H9 (cell line): ENCODE measurements around the gene STAC2. TPM values are rescaled to one million over a fixed set of nuclear protein-coding genes. Genes with fewer than 3 reads are reported as not detected.

ENCODE experiments used
- DNase-seq: peaks from one replicate; pipeline ENCODE4 v3.0.0-alpha.2; 2017
- H2AFZ ChIP-seq: one replicate; pipeline ENCODE4 v1.6.1; 2013; ENCODE audit warnings: mild to moderate bottlenecking, low read length, control low read depth, moderate library complexity
- H2AK5ac ChIP-seq: 2 replicates; pipeline ENCODE4 v1.6.1; 2013; ENCODE audit warnings: low read length, control low read depth, mixed read lengths; ENCODE audit not compliant: insufficient read length
- H2BK120ac ChIP-seq: one replicate; pipeline ENCODE4 v1.6.1; 2013; ENCODE audit warnings: low read depth, mild to moderate bottlenecking, low read length, control low read depth, inconsistent platforms; ENCODE audit not compliant: poor library complexity, severe bottlenecking
- H2BK12ac ChIP-seq: 2 replicates; pipeline ENCODE4 v1.6.1; 2013; ENCODE audit warnings: low read length, control low read depth, mixed read lengths, low read depth; ENCODE audit not compliant: insufficient read length
- H2BK15ac ChIP-seq: 2 replicates; pipeline ENCODE4 v1.6.1; 2013; ENCODE audit warnings: low read depth, low read length, control low read depth
- H2BK20ac ChIP-seq: one replicate; pipeline ENCODE4 v1.6.1; 2013; ENCODE audit warnings: low read depth, mild to moderate bottlenecking, low read length, control low read depth, inconsistent platforms; ENCODE audit not compliant: poor library complexity, severe bottlenecking
- H2BK5ac ChIP-seq: 2 replicates; pipeline ENCODE4 v1.6.1; 2013; ENCODE audit warnings: low read length, control low read depth, mixed read lengths; ENCODE audit not compliant: insufficient read length
- H3K14ac ChIP-seq: 2 replicates; pipeline ENCODE4 v1.6.1; 2013; ENCODE audit warnings: low read length, control low read depth; ENCODE audit not compliant: insufficient read depth
- H3K18ac ChIP-seq: 2 replicates; pipeline ENCODE4 v1.6.1; 2013; ENCODE audit warnings: low read depth, mild to moderate bottlenecking, mixed read lengths, low read length, control low read depth; ENCODE audit not compliant: insufficient read length
- H3K23ac ChIP-seq: 2 replicates; pipeline ENCODE4 v1.6.1; 2013; ENCODE audit warnings: low read length, control low read depth, mixed read lengths, low read depth; ENCODE audit not compliant: insufficient read length
- H3K23me2 ChIP-seq: 2 replicates; pipeline ENCODE4 v1.6.1; 2013; ENCODE audit warnings: low read depth, mild to moderate bottlenecking, mixed read lengths, low read length, control low read depth; ENCODE audit not compliant: insufficient read length, poor library complexity, severe bottlenecking
- H3K27ac ChIP-seq: 2 replicates; pipeline ENCODE4 v1.5.1; 2013; ENCODE audit warnings: low read length, control low read depth, mixed read lengths, low read depth; ENCODE audit not compliant: insufficient read length
- H3K27me3 ChIP-seq: 2 replicates; pipeline ENCODE4 v1.6.1; 2013; ENCODE audit warnings: low read length, control low read depth, inconsistent platforms; ENCODE audit not compliant: insufficient read depth
- H3K4ac ChIP-seq: 2 replicates; pipeline ENCODE4 v1.6.1; 2013; ENCODE audit warnings: low read depth, mild to moderate bottlenecking, control low read depth, inconsistent platforms, low read length, moderate library complexity
- H3K4me1 ChIP-seq: 2 replicates; pipeline ENCODE4 v1.6.1; 2013; ENCODE audit warnings: low read length, control low read depth, inconsistent platforms; ENCODE audit not compliant: insufficient read depth
- H3K4me2 ChIP-seq: 2 replicates; pipeline ENCODE4 v1.6.1; 2013; ENCODE audit warnings: low read length, control low read depth, mixed read lengths; ENCODE audit not compliant: insufficient read length, insufficient read depth
- H3K56ac ChIP-seq: 2 replicates; pipeline ENCODE4 v1.6.1; 2013; ENCODE audit warnings: low read depth, mild to moderate bottlenecking, mixed read lengths, low read length, control low read depth; ENCODE audit not compliant: insufficient read length
- H3K79me1 ChIP-seq: 2 replicates; pipeline ENCODE4 v1.6.1; 2013; ENCODE audit warnings: low read depth, mild to moderate bottlenecking, moderate library complexity, low read length, control low read depth, inconsistent platforms; ENCODE audit not compliant: insufficient read depth, poor library complexity, severe bottlenecking
- H3K79me2 ChIP-seq: 2 replicates; pipeline ENCODE4 v1.6.1; 2013; ENCODE audit warnings: low read length, control low read depth, inconsistent platforms; ENCODE audit not compliant: insufficient read depth
- H3K9ac ChIP-seq: 2 replicates; pipeline ENCODE4 v1.6.1; 2013; ENCODE audit warnings: low read length, control low read depth, mixed read lengths; ENCODE audit not compliant: insufficient read length; ENCODE audit errors: extremely low read depth
- H3K9me3 ChIP-seq: one replicate; pipeline ENCODE4 v1.6.1; 2013; ENCODE audit warnings: low read depth, low read length, inconsistent platforms; ENCODE audit not compliant: control insufficient read depth
- H3T11ph ChIP-seq: one replicate; pipeline ENCODE4 v1.6.1; 2013; ENCODE audit warnings: mild to moderate bottlenecking, low read length, control low read depth, inconsistent platforms
- H4K20me1 ChIP-seq: one replicate; pipeline ENCODE4 v1.6.1; 2013; ENCODE audit not compliant: control insufficient read depth, insufficient read length, insufficient read depth
- H4K5ac ChIP-seq: 2 replicates; pipeline ENCODE4 v1.6.1; 2013; ENCODE audit warnings: low read depth, mild to moderate bottlenecking, mixed read lengths, low read length, control low read depth; ENCODE audit not compliant: insufficient read length
- H4K8ac ChIP-seq: replicated peaks from 2 replicates; pipeline ENCODE4 v1.6.1; 2013; ENCODE audit warnings: low read length, control low read depth, mixed read lengths, low read depth; ENCODE audit not compliant: insufficient read length
- H4K91ac ChIP-seq: 2 replicates; pipeline ENCODE4 v1.6.1; 2013; ENCODE audit warnings: low read depth, mild to moderate bottlenecking, moderate library complexity, mixed read lengths, low read length, control low read depth; ENCODE audit not compliant: insufficient read length
- H3K27ac Mint-ChIP-seq, 3 experiments: 2 replicates in 2 of 3; 3 replicates in 1 of 3; pipeline ENCODE4 v1.8.0; 2020 to 2021; ENCODE audit warnings: mixed read lengths in 3 of 3, mild to moderate bottlenecking in 1 of 3, moderate library complexity in 1 of 3
- H3K27me3 Mint-ChIP-seq: 2 replicates; pipeline ENCODE4 v1.8.0; 2021; ENCODE audit warnings: low read depth, mild to moderate bottlenecking, moderate library complexity, mixed read lengths
- H3K36me3 Mint-ChIP-seq, 3 experiments: 2 replicates in 2 of 3; 3 replicates in 1 of 3; pipeline ENCODE4 v1.8.0; 2020 to 2021; ENCODE audit warnings: low read depth in 3 of 3, mixed read lengths in 3 of 3; ENCODE audit not compliant: insufficient read depth in 1 of 3
- H3K4me1 Mint-ChIP-seq, 2 experiments: 2 replicates each; pipeline ENCODE4 v1.8.0; 2020; ENCODE audit warnings: mixed read lengths in 2 of 2
- H3K4me3 Mint-ChIP-seq, 2 experiments: 2 replicates in 1 of 2; 3 replicates in 1 of 2; pipeline ENCODE4 v1.8.0; 2020 to 2021; ENCODE audit warnings: mild to moderate bottlenecking in 2 of 2, mixed read lengths in 2 of 2, moderate library complexity in 1 of 2
- H3K9me3 Mint-ChIP-seq, 2 experiments: 2 replicates in 1 of 2; 3 replicates in 1 of 2; pipeline ENCODE4 v1.8.0; 2020; ENCODE audit warnings: mild to moderate bottlenecking in 2 of 2, mixed read lengths in 2 of 2, moderate library complexity in 1 of 2
- WGBS: extraction: QIAGEN DNeasy Blood & Tissue Kit; methylation state at CpG from one replicate; pipeline ENCODE4 v1.1.7; 2013; ENCODE audit warnings: missing lambda C conversion rate, low lambda C conversion rate, mixed read lengths; ENCODE audit not compliant: insufficient read length; ENCODE audit errors: extremely low coverage; 5-methylcytosine and 5-hydroxymethylcytosine counted together
- total RNA-seq: library from RNA; stranded (reverse); gene quantifications from 2 replicates; pipeline ENCODE4 v1.2.1, GENCODE V29; 2021
- TF ChIP-seq, protein P1 (sequence below): fragments of 200-600 bp; sonication (generic); conservative IDR thresholded peaks from 3 replicates; pipeline ENCODE4 v1.8.0; 2021; ENCODE audit warnings: antibody characterized with exemption, mild to moderate bottlenecking

Gene STAC2
- total RNA-seq, 1 experiment from 2014 or later: 2.5 TPM

DNA sequence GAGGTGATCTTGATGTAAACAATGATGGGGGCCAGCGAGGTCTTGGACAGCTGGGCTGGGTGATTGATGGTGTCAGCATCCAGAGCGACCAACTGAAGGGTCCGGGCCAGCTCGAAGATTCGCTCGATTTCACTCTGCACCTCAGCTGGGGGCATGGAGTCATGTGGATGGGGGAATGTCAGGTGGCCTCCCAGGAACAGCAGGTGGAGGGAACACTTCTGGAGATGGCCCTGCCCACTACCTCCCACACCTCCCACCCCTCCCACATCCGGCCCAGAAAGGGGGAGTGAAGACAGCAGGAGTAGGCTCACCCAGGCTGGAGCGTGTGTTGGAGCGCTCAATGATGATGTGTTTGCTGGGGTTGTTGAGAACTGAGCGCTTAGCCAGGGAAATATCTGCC, 42.0 kb downstream of the STAC2 start:
- Histone ChIP-seq H3K27ac (no peak overlapping the region), H2AK5ac (no peak overlapping the region), H3T11ph (no peak overlapping the region), H3K9me3 (no peaks in the 10 kb centered on the region), H3K56ac (no peak overlapping the region), H4K8ac (no peak overlapping the region), H2BK15ac (no peak overlapping the region), H3K14ac (no peak overlapping the region), H3K18ac (no peak overlapping the region), H3K23ac (no peak overlapping the region), H2AFZ (no peak overlapping the region), H3K79me2 (no peaks in the 10 kb centered on the region), H3K4ac (no peak overlapping the region), H3K4me2 (no peak overlapping the region), H2BK5ac (no peak overlapping the region), H3K79me1 (no peaks in the 10 kb centered on the region), H3K23me2 (no peaks in the 10 kb centered on the region), H2BK20ac (no peak overlapping the region), H4K5ac (no peak overlapping the region), H4K20me1 (no peaks in the 10 kb centered on the region), H4K91ac (no peak overlapping the region), H3K27me3 (no peaks in the 10 kb centered on the region), H2BK120ac (no peak overlapping the region), H3K9ac (no peak overlapping the region), H3K4me1 (no peaks in the 10 kb centered on the region), H2BK12ac (no peak overlapping the region)
- no CpG with 5 or more reads among the region's 10 CpGs for WGBS
- H3K9me3 Mint-ChIP-seq: no peaks in the 10 kb centered on the region
- no peaks in the 10 kb centered on the region for H3K27me3 Mint-ChIP-seq
- DNase-seq: peak; percentile 39
- H3K4me3 Mint-ChIP-seq: no peak overlapping the region
- no peaks in the 10 kb centered on the region for H3K4me1 Mint-ChIP-seq
- peaks cover 23 to 65% (median 36%) of the 10 kb centered on the region in 3 experiments; a peak in 6 of 7 replicates for H3K36me3 Mint-ChIP-seq
- TF ChIP-seq, protein P1, sequence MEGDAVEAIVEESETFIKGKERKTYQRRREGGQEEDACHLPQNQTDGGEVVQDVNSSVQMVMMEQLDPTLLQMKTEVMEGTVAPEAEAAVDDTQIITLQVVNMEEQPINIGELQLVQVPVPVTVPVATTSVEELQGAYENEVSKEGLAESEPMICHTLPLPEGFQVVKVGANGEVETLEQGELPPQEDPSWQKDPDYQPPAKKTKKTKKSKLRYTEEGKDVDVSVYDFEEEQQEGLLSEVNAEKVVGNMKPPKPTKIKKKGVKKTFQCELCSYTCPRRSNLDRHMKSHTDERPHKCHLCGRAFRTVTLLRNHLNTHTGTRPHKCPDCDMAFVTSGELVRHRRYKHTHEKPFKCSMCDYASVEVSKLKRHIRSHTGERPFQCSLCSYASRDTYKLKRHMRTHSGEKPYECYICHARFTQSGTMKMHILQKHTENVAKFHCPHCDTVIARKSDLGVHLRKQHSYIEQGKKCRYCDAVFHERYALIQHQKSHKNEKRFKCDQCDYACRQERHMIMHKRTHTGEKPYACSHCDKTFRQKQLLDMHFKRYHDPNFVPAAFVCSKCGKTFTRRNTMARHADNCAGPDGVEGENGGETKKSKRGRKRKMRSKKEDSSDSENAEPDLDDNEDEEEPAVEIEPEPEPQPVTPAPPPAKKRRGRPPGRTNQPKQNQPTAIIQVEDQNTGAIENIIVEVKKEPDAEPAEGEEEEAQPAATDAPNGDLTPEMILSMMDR: no peak
- H3K27ac Mint-ChIP-seq: peak overlapping the region in 1 of 3 experiments; percentile 74; a peak in 3 of 7 replicates
